ENCODE data around the gene ROBO1. TPM values are rescaled to one million over a fixed set of nuclear protein-coding genes. Genes with fewer than 3 reads are reported as not detected.

ROBO1 gene
- total and polyA plus RNA-seq, 4 donors, result 1.0 to 30.3 (median 3.9) TPM

DNA sequence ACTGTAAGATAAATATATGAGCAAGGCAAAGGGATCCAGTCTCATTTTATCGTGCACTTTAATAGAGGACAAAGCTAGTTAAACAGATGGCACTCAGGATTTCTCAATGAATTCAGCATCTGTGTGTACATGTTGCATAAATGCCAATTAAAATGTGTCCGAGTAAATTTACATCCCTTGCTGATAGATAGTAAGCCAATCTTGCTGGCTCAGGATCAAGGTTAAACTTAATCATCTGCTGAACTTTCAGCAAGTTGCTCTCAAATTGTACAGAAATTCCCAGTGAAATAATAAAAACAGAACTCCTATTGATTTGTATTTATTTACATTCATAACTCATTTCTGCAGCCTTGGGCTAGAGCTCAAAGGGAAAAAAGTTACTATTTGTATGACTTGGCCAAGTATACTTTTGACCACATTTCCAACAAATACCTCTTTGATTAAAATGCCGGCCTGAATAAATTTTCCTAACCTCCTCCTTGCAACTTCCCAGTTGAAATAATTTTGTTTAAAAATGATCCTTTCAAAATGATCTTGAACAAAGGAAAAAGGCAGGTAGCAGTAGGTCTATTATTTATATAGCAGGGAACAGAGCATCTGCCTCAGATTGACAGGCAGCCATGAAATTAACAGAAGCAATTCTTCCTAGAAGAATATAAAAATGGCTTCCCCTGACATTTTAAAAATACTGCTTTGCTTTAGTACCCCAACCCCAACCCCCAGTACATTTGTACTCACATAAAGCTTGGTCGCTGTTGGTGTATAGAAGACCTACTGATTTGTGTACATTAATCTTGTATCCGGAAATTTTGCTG lies 1001.9 kb downstream of the ROBO1 start (continued):
- no peak for TF ChIP-seq YY1 (IDR thresholded peaks at IDR 0.05)
- TF ChIP-seq, protein P1, sequence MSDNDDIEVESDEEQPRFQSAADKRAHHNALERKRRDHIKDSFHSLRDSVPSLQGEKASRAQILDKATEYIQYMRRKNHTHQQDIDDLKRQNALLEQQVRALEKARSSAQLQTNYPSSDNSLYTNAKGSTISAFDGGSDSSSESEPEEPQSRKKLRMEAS (IDR thresholded peaks at IDR 0.05), result no peak
- TF ChIP-seq GABPA (IDR thresholded peaks at IDR 0.05 in 1 of 2, conservative IDR thresholded peaks at IDR 0.05 in 1 of 2), result no peak
- TF ChIP-seq FOXA1 (IDR thresholded peaks at IDR 0.05), result no peak
- TF ChIP-seq HNF4G (IDR thresholded peaks at IDR 0.05), result no peak
- no peak for TF ChIP-seq TAF1 (conservative IDR thresholded peaks at IDR 0.05)
- no peak for TF ChIP-seq HNF4A (conservative IDR thresholded peaks at IDR 0.05)
- no peak for TF ChIP-seq FOXA2 (IDR thresholded peaks at IDR 0.05)
- TF ChIP-seq, protein P2, sequence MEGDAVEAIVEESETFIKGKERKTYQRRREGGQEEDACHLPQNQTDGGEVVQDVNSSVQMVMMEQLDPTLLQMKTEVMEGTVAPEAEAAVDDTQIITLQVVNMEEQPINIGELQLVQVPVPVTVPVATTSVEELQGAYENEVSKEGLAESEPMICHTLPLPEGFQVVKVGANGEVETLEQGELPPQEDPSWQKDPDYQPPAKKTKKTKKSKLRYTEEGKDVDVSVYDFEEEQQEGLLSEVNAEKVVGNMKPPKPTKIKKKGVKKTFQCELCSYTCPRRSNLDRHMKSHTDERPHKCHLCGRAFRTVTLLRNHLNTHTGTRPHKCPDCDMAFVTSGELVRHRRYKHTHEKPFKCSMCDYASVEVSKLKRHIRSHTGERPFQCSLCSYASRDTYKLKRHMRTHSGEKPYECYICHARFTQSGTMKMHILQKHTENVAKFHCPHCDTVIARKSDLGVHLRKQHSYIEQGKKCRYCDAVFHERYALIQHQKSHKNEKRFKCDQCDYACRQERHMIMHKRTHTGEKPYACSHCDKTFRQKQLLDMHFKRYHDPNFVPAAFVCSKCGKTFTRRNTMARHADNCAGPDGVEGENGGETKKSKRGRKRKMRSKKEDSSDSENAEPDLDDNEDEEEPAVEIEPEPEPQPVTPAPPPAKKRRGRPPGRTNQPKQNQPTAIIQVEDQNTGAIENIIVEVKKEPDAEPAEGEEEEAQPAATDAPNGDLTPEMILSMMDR (IDR thresholded peaks at IDR 0.05; ENCODE audit: low read depth, low read length, missing input control), result no peak

DNA sequence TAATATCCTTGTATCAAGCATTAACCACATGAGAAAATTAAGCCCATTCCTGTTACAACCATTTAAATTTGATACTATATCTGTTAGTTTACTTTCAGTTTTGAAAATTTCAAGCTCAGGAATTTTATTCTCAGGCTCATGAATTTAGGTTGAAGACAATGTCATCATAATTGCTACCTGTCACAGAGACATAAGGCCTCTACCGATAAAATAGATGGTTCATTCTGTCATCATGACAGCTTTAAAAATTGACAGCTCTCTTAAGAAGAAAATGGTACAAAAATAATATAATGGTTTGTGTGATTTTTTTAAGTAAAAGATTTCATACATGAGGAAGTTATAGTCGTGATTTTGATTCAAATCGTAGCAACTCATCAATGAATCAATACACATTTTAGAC lies 1003.2 kb downstream of the ROBO1 start:
- no peak overlapping the region for H3K27ac ChIP-seq (ENCODE audit: low read depth in 1 of 2, low read length in 2 of 2)
- H3K27me3 ChIP-seq (ENCODE audit: control insufficient read depth in 4 of 4, insufficient read depth in 4 of 4, low read length in 3 of 4), result no peaks in the 10 kb centered on the region
- no peak overlapping the region for H3K4me3 ChIP-seq (ENCODE audit: low read depth in 1 of 3, low read length in 3 of 3)
- no peaks in the 10 kb centered on the region for H3K36me3 ChIP-seq (ENCODE audit: control insufficient read depth in 4 of 4, insufficient read depth in 3 of 4, low read depth in 1 of 4, low read length in 3 of 4)
- no peaks in the 10 kb centered on the region for H3K4me1 ChIP-seq (ENCODE audit: control insufficient read depth in 4 of 4, insufficient read depth in 4 of 4, low read length in 3 of 4)
- H3K9me3 ChIP-seq (ENCODE audit: control insufficient read depth in 4 of 4, low read length in 3 of 4), result no peaks in the 10 kb centered on the region
- DNase-seq (ENCODE audit: low spot score), result no peak
- H3K9ac ChIP-seq (ENCODE audit: low read depth in 1 of 2, low read length in 2 of 2), result no peak overlapping the region
- WGBS, result 96% methylated on average over 3 of the region's 3 CpGs
- TF ChIP-seq, protein P2 (IDR thresholded peaks at IDR 0.05; ENCODE audit: low read depth, low read length, missing input control), result no peak
- TF ChIP-seq TAF1 (conservative IDR thresholded peaks at IDR 0.05) (no peak), HNF4G (IDR thresholded peaks at IDR 0.05) (no peak), FOXA2 (IDR thresholded peaks at IDR 0.05) (no peak), RAD21 (IDR thresholded peaks at IDR 0.05) (no peak), HNF4A (conservative IDR thresholded peaks at IDR 0.05) (no peak), RXRA (IDR thresholded peaks at IDR 0.05) (no peak), SP1 (IDR thresholded peaks at IDR 0.05) (no peak), FOXA1 (IDR thresholded peaks at IDR 0.05) (no peak), EGR1 (IDR thresholded peaks at IDR 0.05; ENCODE audit: low read depth in 2 of 2) (no peak), YY1 (IDR thresholded peaks at IDR 0.05) (no peak), JUND (IDR thresholded peaks at IDR 0.05) (no peak)
- TF ChIP-seq, protein P3, sequence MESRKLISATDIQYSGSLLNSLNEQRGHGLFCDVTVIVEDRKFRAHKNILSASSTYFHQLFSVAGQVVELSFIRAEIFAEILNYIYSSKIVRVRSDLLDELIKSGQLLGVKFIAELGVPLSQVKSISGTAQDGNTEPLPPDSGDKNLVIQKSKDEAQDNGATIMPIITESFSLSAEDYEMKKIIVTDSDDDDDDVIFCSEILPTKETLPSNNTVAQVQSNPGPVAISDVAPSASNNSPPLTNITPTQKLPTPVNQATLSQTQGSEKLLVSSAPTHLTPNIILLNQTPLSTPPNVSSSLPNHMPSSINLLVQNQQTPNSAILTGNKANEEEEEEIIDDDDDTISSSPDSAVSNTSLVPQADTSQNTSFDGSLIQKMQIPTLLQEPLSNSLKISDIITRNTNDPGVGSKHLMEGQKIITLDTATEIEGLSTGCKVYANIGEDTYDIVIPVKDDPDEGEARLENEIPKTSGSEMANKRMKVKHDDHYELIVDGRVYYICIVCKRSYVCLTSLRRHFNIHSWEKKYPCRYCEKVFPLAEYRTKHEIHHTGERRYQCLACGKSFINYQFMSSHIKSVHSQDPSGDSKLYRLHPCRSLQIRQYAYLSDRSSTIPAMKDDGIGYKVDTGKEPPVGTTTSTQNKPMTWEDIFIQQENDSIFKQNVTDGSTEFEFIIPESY (IDR thresholded peaks at IDR 0.05), result no peak
- TF ChIP-seq, protein P4, sequence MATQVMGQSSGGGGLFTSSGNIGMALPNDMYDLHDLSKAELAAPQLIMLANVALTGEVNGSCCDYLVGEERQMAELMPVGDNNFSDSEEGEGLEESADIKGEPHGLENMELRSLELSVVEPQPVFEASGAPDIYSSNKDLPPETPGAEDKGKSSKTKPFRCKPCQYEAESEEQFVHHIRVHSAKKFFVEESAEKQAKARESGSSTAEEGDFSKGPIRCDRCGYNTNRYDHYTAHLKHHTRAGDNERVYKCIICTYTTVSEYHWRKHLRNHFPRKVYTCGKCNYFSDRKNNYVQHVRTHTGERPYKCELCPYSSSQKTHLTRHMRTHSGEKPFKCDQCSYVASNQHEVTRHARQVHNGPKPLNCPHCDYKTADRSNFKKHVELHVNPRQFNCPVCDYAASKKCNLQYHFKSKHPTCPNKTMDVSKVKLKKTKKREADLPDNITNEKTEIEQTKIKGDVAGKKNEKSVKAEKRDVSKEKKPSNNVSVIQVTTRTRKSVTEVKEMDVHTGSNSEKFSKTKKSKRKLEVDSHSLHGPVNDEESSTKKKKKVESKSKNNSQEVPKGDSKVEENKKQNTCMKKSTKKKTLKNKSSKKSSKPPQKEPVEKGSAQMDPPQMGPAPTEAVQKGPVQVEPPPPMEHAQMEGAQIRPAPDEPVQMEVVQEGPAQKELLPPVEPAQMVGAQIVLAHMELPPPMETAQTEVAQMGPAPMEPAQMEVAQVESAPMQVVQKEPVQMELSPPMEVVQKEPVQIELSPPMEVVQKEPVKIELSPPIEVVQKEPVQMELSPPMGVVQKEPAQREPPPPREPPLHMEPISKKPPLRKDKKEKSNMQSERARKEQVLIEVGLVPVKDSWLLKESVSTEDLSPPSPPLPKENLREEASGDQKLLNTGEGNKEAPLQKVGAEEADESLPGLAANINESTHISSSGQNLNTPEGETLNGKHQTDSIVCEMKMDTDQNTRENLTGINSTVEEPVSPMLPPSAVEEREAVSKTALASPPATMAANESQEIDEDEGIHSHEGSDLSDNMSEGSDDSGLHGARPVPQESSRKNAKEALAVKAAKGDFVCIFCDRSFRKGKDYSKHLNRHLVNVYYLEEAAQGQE (IDR thresholded peaks at IDR 0.05), result no peak
- TF ChIP-seq, protein P1 (IDR thresholded peaks at IDR 0.05), result no peak
- TF ChIP-seq, protein P5, sequence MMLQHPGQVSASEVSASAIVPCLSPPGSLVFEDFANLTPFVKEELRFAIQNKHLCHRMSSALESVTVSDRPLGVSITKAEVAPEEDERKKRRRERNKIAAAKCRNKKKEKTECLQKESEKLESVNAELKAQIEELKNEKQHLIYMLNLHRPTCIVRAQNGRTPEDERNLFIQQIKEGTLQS (IDR thresholded peaks at IDR 0.05), result no peak
